Naive thymus-derived CD4-positive, alpha-beta T cell (primary cell): ENCODE data around the gene PPP1R3D. TPM values are rescaled to one million over a fixed set of nuclear protein-coding genes. Genes with fewer than 3 reads are reported as not detected.

ENCODE experiments used
- ATAC-seq: fragments of 150-1000 bp; cut with Tn5 transposase; 2 replicates; pipeline ENCODE4 v1.10.0; 2021; ENCODE audit warnings: mild to moderate bottlenecking, moderate library complexity
- CTCF ChIA-PET: fragments of 350-600 bp; sonication (Branson Sonifier 250); formaldehyde crosslinking; loops from one replicate; lab custom pipeline; 2021; ENCODE audit warnings: antibody characterized with exemption; lab: Charles Lee
- POLR2A ChIA-PET: fragments of 350-600 bp; sonication (Branson Sonifier 250); formaldehyde crosslinking; loops from one replicate; lab custom pipeline; 2021; ENCODE audit warnings: antibody characterized with exemption, inconsistent platforms; lab: Charles Lee
- DNase-seq, 9 donors: peaks; one replicate each; pipeline versions ENCODE4 v3.0.0 to v3.0.0-alpha.2; 2020 to 2022; ENCODE audit warnings: mixed read lengths in 1 of 9
- H3K27ac ChIP-seq: one replicate; pipeline ENCODE4 v1.7.0; 2013; ENCODE audit warnings: mild to moderate bottlenecking, low read depth, low read length, moderate library complexity
- H3K27me3 ChIP-seq, 2 donors: one replicate each; pipeline ENCODE4 v1.7.0; 2013; ENCODE audit warnings: low read length in 2 of 2, mild to moderate bottlenecking in 2 of 2, moderate library complexity in 2 of 2; ENCODE audit not compliant: control insufficient read depth in 2 of 2, insufficient read depth in 2 of 2
- H3K36me3 ChIP-seq, 3 experiments: 1 replicate in 2 of 3; 2 replicates in 1 of 3; pipeline ENCODE4 v1.7.0; 2013; ENCODE audit warnings: low read length in 3 of 3, mild to moderate bottlenecking in 3 of 3, moderate library complexity in 1 of 3; ENCODE audit not compliant: insufficient read depth in 3 of 3, control insufficient read depth in 2 of 3
- H3K4me1 ChIP-seq, 2 donors: one replicate each; pipeline ENCODE4 v1.7.0; 2013; ENCODE audit warnings: low read length in 2 of 2, mild to moderate bottlenecking in 2 of 2, moderate library complexity in 1 of 2; ENCODE audit not compliant: control insufficient read depth in 2 of 2, insufficient read depth in 2 of 2
- H3K4me3 ChIP-seq: 2 replicates; pipeline ENCODE4 v1.7.0; 2013; ENCODE audit warnings: mild to moderate bottlenecking, low read length
- H3K9me3 ChIP-seq, 3 experiments: 1 replicate in 2 of 3; 2 replicates in 1 of 3; pipeline ENCODE4 v1.7.0; 2013; ENCODE audit warnings: low read length in 3 of 3; ENCODE audit not compliant: control insufficient read depth in 2 of 3
- H3K27ac Mint-ChIP-seq, 9 donors: one replicate each; pipeline ENCODE4 v1.8.0; 2020 to 2022; ENCODE audit warnings: mixed read lengths in 9 of 9, mild to moderate bottlenecking in 8 of 9, moderate library complexity in 5 of 9, inconsistent platforms in 2 of 9
- H3K27me3 Mint-ChIP-seq, 5 donors: one replicate each; pipeline ENCODE4 v1.8.0; 2021 to 2022; ENCODE audit warnings: mixed read lengths in 5 of 5, mild to moderate bottlenecking in 1 of 5
- H3K36me3 Mint-ChIP-seq, 5 donors: one replicate each; pipeline ENCODE4 v1.8.0; 2020 to 2022; ENCODE audit warnings: mixed read lengths in 5 of 5, mild to moderate bottlenecking in 3 of 5, inconsistent platforms in 1 of 5
- H3K4me1 Mint-ChIP-seq, 7 donors: one replicate each; pipeline ENCODE4 v1.8.0; 2020 to 2022; ENCODE audit warnings: mixed read lengths in 7 of 7, mild to moderate bottlenecking in 3 of 7, inconsistent platforms in 1 of 7
- H3K4me3 Mint-ChIP-seq, 10 donors: one replicate each; pipeline ENCODE4 v1.8.0; 2020 to 2022; ENCODE audit warnings: mild to moderate bottlenecking in 10 of 10, mixed read lengths in 10 of 10, moderate library complexity in 6 of 10, inconsistent platforms in 2 of 10
- H3K9me3 Mint-ChIP-seq, 11 donors: one replicate each; pipeline ENCODE4 v1.8.0; 2020 to 2022; ENCODE audit warnings: mixed read lengths in 11 of 11, mild to moderate bottlenecking in 4 of 11, inconsistent platforms in 1 of 11, moderate library complexity in 1 of 11
- intact Hi-C, 2 donors: fragments of 100-400 bp; cut with micrococcal nuclease; formaldehyde crosslinking; loops; one replicate each; pipeline ENCODE4 v1.15.1; 2023
- polyA plus RNA-seq, 2 donors: library from polyadenylated mRNA; unstranded; fragments of 300-500 nt; fragmentation: Illumina TruSeq; gene quantifications; one replicate each; pipeline ENCODE4 v1.2.3, GENCODE V29; 2021
- total RNA-seq, 6 experiments: library from RNA in 5 of 6; stranded (reverse) in 5 of 6; gene quantifications; 1 replicate in 5 of 6; 2 replicates in 1 of 6; pipeline ENCODE4 v1.2.3 and lab custom pipeline; 2021 to 2026

PPP1R3D gene
- total and polyA plus RNA-seq, 7 experiments from 2014 or later, result 1.6 to 11.8 (median 5.4) TPM

- ChIA-PET POLR2A (no interaction called here), CTCF (interaction anchor here (0.7 to 2.1 kb wide), 4 partner anchors 10 to 29 kb away, joined by 3 to 13 read pairs (median 4); partner anchors contain the start of gene SYCP2)
- peaks cover 12 to 20% of the 10 kb centered on the region in 2 donors for H3K4me1 ChIP-seq
- H3K4me3 ChIP-seq, result no peak overlapping the region
- Mint-ChIP-seq H3K9me3 (no peaks in the 10 kb centered on the region), H3K27me3 (no peaks in the 10 kb centered on the region), H3K4me1 (peaks cover 19 to 55% (median 38%) of the 10 kb centered on the region in 7 donors), H3K27ac (peak overlapping the region in 6 of 9 donors; percentile 11 to 75 (median 24)), H3K36me3 (peaks cover 0 to 16% (median 8%) of the 10 kb centered on the region in 5 donors), H3K4me3 (no peak overlapping the region)
- H3K27ac ChIP-seq, result no peak overlapping the region
- intact Hi-C loops, result loop anchor here (5.0 to 10.0 kb wide), 6 partner anchors 189 to 1641 kb away; partner anchors contain the start of genes RAB22A (in 1 of the 2) and VAPB (in 1 of the 2)
- peaks cover 9 to 14% (median 12%) of the 10 kb centered on the region in 3 experiments for H3K36me3 ChIP-seq
- no peaks in the 10 kb centered on the region for H3K9me3 ChIP-seq
- no peak for ATAC-seq
- no peak for DNase-seq
- H3K27me3 ChIP-seq, result no peaks in the 10 kb centered on the region
Observed at GRCh38 chr20:59945731-59946130, 5.6 kb upstream of the PPP1R3D start.

GRCh38 chr20:59945175-59945574, 5.1 kb upstream of the PPP1R3D start:
- Histone ChIP-seq H3K9me3 (no peaks in the 10 kb centered on the region), H3K27ac (no peak overlapping the region), H3K27me3 (no peaks in the 10 kb centered on the region), H3K36me3 (peaks cover 9 to 14% (median 12%) of the 10 kb centered on the region in 3 experiments), H3K4me1 (peaks cover 12 to 20% of the 10 kb centered on the region in 2 donors), H3K4me3 (no peak overlapping the region)
- ChIA-PET CTCF (interaction anchor here (0.6 to 2.1 kb wide), 5 partner anchors 9 to 144 kb away, joined by 3 to 13 read pairs (median 3); partner anchors contain the start of gene SYCP2), POLR2A (no interaction called here)
- H3K27ac Mint-ChIP-seq, result peak overlapping the region in 2 of 9 donors; percentile 20 to 63
- H3K27me3 Mint-ChIP-seq, result no peaks in the 10 kb centered on the region
- intact Hi-C loops, result loop anchor here (5.0 to 10.0 kb wide), 6 partner anchors 190 to 1640 kb away; partner anchors contain the start of genes RAB22A (in 1 of the 2) and VAPB (in 1 of the 2)
- peaks cover 0 to 16% (median 8%) of the 10 kb centered on the region in 5 donors for H3K36me3 Mint-ChIP-seq
- H3K9me3 Mint-ChIP-seq, result no peaks in the 10 kb centered on the region
- H3K4me1 Mint-ChIP-seq, result peaks cover 19 to 59% (median 40%) of the 10 kb centered on the region in 7 donors
- ATAC-seq (no peak), DNase-seq (no peak)
- no peak overlapping the region for H3K4me3 Mint-ChIP-seq

GRCh38 chr20:59944726-59945125, 4.6 kb upstream of the PPP1R3D start:
- ChIA-PET CTCF (interaction anchor here (0.6 to 2.1 kb wide), 3 partner anchors 11 to 144 kb away, joined by 3 to 13 read pairs (median 3); partner anchors contain the start of gene SYCP2), POLR2A (no interaction called here)
- Histone ChIP-seq H3K9me3 (no peaks in the 10 kb centered on the region), H3K4me3 (no peak overlapping the region), H3K36me3 (peaks cover 9 to 14% (median 12%) of the 10 kb centered on the region in 3 experiments), H3K27me3 (no peaks in the 10 kb centered on the region), H3K27ac (no peak overlapping the region), H3K4me1 (peaks cover 12 to 20% of the 10 kb centered on the region in 2 donors)
- Mint-ChIP-seq H3K4me3 (no peak overlapping the region), H3K9me3 (no peaks in the 10 kb centered on the region), H3K27me3 (no peaks in the 10 kb centered on the region), H3K4me1 (peaks cover 19 to 59% (median 40%) of the 10 kb centered on the region in 7 donors), H3K27ac (peak overlapping the region in 1 of 9 donors; percentile 19), H3K36me3 (peaks cover 0 to 16% (median 8%) of the 10 kb centered on the region in 5 donors)
- DNase-seq (no peak), ATAC-seq (no peak)
- intact Hi-C loops, result loop anchor here (5.0 to 10.0 kb wide), 6 partner anchors 190 to 1640 kb away; partner anchors contain the start of genes RAB22A (in 1 of the 2) and VAPB (in 1 of the 2)

- peaks cover 9 to 14% (median 12%) of the 10 kb centered on the region in 3 experiments for H3K36me3 ChIP-seq
- ChIA-PET POLR2A (no interaction called here), CTCF (no interaction called here)
- Mint-ChIP-seq H3K4me3 (peak overlapping the region in 2 of 10 donors; percentile 76 to 99), H3K9me3 (peaks cover 0 to 1% (median 0%) of the 10 kb centered on the region in 11 donors), H3K36me3 (peaks cover 0 to 17% (median 11%) of the 10 kb centered on the region in 5 donors), H3K27me3 (no peaks in the 10 kb centered on the region), H3K27ac (peak overlapping the region in 1 of 9 donors; percentile 95), H3K4me1 (peaks cover 26 to 62% (median 44%) of the 10 kb centered on the region in 7 donors)
- intact Hi-C loops, result loop anchor here (10.0 kb wide), 3 partner anchors 193 to 1637 kb away; partner anchors contain the start of gene RAB22A (in 1 of the 2)
- H3K27me3 ChIP-seq, result no peaks in the 10 kb centered on the region
- no peak overlapping the region for H3K27ac ChIP-seq
- H3K9me3 ChIP-seq, result no peaks in the 10 kb centered on the region
- no peak overlapping the region for H3K4me3 ChIP-seq
- no peak for DNase-seq
- no peak for ATAC-seq
- H3K4me1 ChIP-seq, result peaks cover 17 to 23% of the 10 kb centered on the region in 2 donors
Observed at GRCh38 chr20:59942245-59942644, 2.1 kb upstream of the PPP1R3D start.

- ATAC-seq, result no peak
- CTCF ChIA-PET, result interaction anchor here (1.2 to 2.4 kb wide), 3 partner anchors 9 to 116 kb away, joined by 3 to 13 read pairs (median 12); no protein-coding TSS in a partner anchor
- H3K4me3 Mint-ChIP-seq, result peak overlapping the region; percentile 96 to 99 (median 98)
- POLR2A ChIA-PET, result interaction anchor here (1.2 to 2.3 kb wide), 4 partner anchors 9 to 117 kb away, joined by 3 to 21 read pairs (median 6); no protein-coding TSS in a partner anchor
- peak overlapping the region; percentile 95 to 99 (median 97) for H3K27ac Mint-ChIP-seq
- H3K27me3 ChIP-seq, result no peaks in the 10 kb centered on the region
- H3K4me3 ChIP-seq, result peak overlapping the region; percentile 99
- no peak for DNase-seq
- peaks cover 0 to 1% (median 0%) of the 10 kb centered on the region in 11 donors for H3K9me3 Mint-ChIP-seq
- H3K9me3 ChIP-seq, result no peaks in the 10 kb centered on the region
- peaks cover 17 to 23% of the 10 kb centered on the region in 2 donors for H3K4me1 ChIP-seq
- peaks cover 0 to 17% (median 11%) of the 10 kb centered on the region in 5 donors for H3K36me3 Mint-ChIP-seq
- H3K27me3 Mint-ChIP-seq, result no peaks in the 10 kb centered on the region
- intact Hi-C loops, result loop anchor here (1.0 to 10.0 kb wide), 6 partner anchors 7 to 1636 kb away; partner anchors contain the start of gene RAB22A (in 1 of the 2)
- H3K4me1 Mint-ChIP-seq, result peaks cover 29 to 66% (median 47%) of the 10 kb centered on the region in 7 donors
- H3K27ac ChIP-seq, result peak overlapping the region; percentile 79
- peaks cover 9 to 14% (median 12%) of the 10 kb centered on the region in 3 experiments for H3K36me3 ChIP-seq
Observed at GRCh38 chr20:59940956-59941294, 820 bp upstream of the PPP1R3D start.

- H3K4me3 ChIP-seq, result peak overlapping the region; percentile 99
Observed at GRCh38 chr20:59939879-59940128, 301 bp downstream of the PPP1R3D start.

More at GRCh38 chr20:59939879-59940128, 301 bp downstream of the PPP1R3D start:
- ATAC-seq (peak; percentile 7), DNase-seq (peak in 2 of 9 donors; percentile 11 to 15)
- no peaks in the 10 kb centered on the region for H3K27me3 Mint-ChIP-seq
- ChIA-PET POLR2A (interaction anchor here (0.6 to 2.3 kb wide), 6 partner anchors 8 to 865 kb away, joined by 3 to 21 read pairs (median 4); no protein-coding TSS in a partner anchor), CTCF (interaction anchor here (1.2 to 2.4 kb wide), 3 partner anchors 10 to 117 kb away, joined by 3 to 13 read pairs (median 12); no protein-coding TSS in a partner anchor)
- H3K9me3 ChIP-seq, result no peaks in the 10 kb centered on the region
- intact Hi-C loops, result loop anchor here (1.0 to 10.0 kb wide), 6 partner anchors 8 to 1635 kb away; partner anchors contain the start of gene RAB22A (in 1 of the 2)
- H3K9me3 Mint-ChIP-seq, result peaks cover 0 to 1% (median 0%) of the 10 kb centered on the region in 11 donors
- peaks cover 17 to 23% of the 10 kb centered on the region in 2 donors for H3K4me1 ChIP-seq
- peak overlapping the region; percentile 74 to 98 (median 95) for H3K27ac Mint-ChIP-seq
- peaks cover 0 to 16% (median 11%) of the 10 kb centered on the region in 5 donors for H3K36me3 Mint-ChIP-seq
- peaks cover 28 to 69% (median 49%) of the 10 kb centered on the region in 7 donors for H3K4me1 Mint-ChIP-seq
- no peaks in the 10 kb centered on the region for H3K27me3 ChIP-seq
- peaks cover 9 to 12% (median 11%) of the 10 kb centered on the region in 3 experiments for H3K36me3 ChIP-seq
- H3K27ac ChIP-seq, result peak overlapping the region; percentile 79
- H3K4me3 Mint-ChIP-seq, result peak overlapping the region; percentile 96 to 99 (median 98)
